ENCODE results near the gene TMCO5A. TPM values are rescaled to one million over a fixed set of nuclear protein-coding genes. Genes with fewer than 3 reads are reported as not detected.
A peak's percentile ranks its signal among the peaks of the same experiment; 100 is the strongest.
"Not testable (repeated sequence)": the region's sequence is repeated elsewhere in the genome, so short reads cannot be mapped to it uniquely, and the experiment has no call there.

TMCO5A gene
- total RNA-seq, 1 experiment from 2014 or later: not detected

GRCh38 chr15:37941779-37942178 is 7.3 kb downstream of the TMCO5A start:
- in situ Hi-C loops (cut with HindIII; ENCODE audit: low pct_unique_long_range_greater_than_20kb, low sequenced_read_pairs): no loop called here
- DNase-seq (ENCODE audit: low read depth): no peak

- in situ Hi-C loops (cut with HindIII; ENCODE audit: low pct_unique_long_range_greater_than_20kb, low sequenced_read_pairs): no loop called here
- DNase-seq (ENCODE audit: low read depth): no peak
These were observed 17.6 kb downstream of the TMCO5A start for GRCh38 chr15:37951999-37952398.

DNA sequence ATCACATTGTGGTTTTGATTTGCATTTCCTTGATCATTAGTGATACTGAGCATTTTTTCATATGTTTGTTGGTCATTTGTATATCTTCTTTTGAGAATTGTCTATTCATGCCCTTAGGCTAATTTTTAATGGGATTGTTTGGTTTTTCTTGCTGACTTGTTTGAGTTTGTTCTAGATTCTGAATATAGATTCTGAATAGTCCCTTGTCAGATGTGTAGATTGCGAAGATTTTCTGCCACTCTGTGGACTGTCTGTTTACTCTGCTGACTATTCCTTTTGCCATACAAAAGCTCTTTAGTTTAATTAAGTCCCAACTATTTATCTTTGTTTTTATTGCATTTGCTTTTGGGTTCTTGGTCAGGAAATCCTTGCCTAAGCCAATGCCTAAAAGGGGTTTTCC is 26.3 kb downstream of the TMCO5A start:
- in situ Hi-C loops (cut with HindIII; ENCODE audit: low pct_unique_long_range_greater_than_20kb, low sequenced_read_pairs); DNase-seq (ENCODE audit: low read depth): not testable (repeated sequence)

- in situ Hi-C loops (cut with HindIII; ENCODE audit: low pct_unique_long_range_greater_than_20kb, low sequenced_read_pairs): no loop called here
- no peak for DNase-seq (ENCODE audit: low read depth)
These were observed 33.3 kb downstream of the TMCO5A start for GRCh38 chr15:37967788-37968187.

DNA sequence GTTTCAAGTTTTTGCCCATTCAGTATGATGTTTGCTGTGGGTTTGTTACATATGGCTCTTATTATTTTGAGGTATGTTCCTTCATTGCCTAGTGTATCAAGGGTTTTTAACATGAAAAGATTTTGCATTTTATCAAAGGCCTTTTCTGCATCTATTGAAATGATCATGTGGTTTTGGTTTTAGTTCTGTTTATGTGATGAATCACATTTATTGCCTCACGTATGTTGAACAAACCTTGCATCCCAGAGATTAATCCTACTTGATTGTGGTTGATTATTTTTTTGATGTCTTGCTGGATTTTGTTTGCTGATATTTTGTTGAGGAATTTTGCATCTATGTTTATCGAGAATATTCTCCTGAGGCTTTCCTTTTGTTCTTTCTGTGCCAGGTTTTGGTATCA is 39.4 kb downstream of the TMCO5A start:
- in situ Hi-C loops (cut with HindIII; ENCODE audit: low pct_unique_long_range_greater_than_20kb, low sequenced_read_pairs): no loop called here
- DNase-seq (ENCODE audit: low read depth): no peak

DNA sequence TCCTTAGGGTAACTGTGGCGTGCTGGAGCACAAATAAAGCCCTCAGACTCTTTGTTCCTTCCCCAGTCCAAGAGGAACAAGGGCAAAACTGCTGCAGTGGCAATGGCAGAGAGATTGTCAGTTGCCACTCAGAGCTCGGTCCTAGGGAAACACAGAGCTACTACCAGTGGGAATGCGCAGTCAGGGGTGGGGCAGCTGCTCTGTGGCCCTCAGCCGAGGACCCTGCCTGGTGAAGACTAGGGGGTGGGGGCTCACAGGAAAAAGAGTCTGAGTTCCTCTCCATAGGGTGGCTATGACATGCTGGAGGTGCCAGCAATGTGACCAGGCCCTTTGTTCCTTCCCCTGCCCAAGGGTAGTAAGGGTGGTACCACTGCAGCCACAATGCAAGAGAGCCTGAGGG is 43.8 kb downstream of the TMCO5A start:
- in situ Hi-C loops (cut with HindIII; ENCODE audit: low pct_unique_long_range_greater_than_20kb, low sequenced_read_pairs): no loop called here
- DNase-seq (ENCODE audit: low read depth): no peak

GRCh38 chr15:37979671-37980409 is 45.4 kb downstream of the TMCO5A start:
- in situ Hi-C loops (cut with HindIII; ENCODE audit: low pct_unique_long_range_greater_than_20kb, low sequenced_read_pairs): no loop called here
- no peak for DNase-seq (ENCODE audit: low read depth)

- in situ Hi-C loops (cut with HindIII; ENCODE audit: low pct_unique_long_range_greater_than_20kb, low sequenced_read_pairs): no loop called here
- DNase-seq (ENCODE audit: low read depth): no peak
These were observed 46.8 kb downstream of the TMCO5A start for GRCh38 chr15:37981201-37981600.

DNA sequence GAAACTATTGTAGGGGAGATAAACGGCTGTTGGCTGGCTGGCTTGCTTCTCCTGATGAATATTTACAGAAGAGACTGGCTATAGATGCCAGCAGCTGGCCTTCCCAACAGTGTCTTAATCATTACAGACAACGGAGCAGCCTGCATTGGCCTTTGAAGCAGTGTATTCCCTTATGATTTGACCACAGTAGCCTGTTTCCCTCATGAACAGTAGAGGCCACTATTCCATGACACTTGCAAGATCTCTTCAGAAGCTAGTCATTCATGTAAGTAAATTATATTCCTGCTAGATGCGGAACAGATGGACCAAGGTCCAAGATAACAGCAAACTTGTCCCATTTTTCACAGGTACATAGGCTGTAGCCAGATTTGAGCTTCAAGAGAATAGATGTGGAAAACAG is 47.3 kb downstream of the TMCO5A start:
- in situ Hi-C loops (cut with HindIII; ENCODE audit: low pct_unique_long_range_greater_than_20kb, low sequenced_read_pairs): no loop called here
- peak; percentile 11 for DNase-seq (ENCODE audit: low read depth)

GRCh38 chr15:37984368-37984767 is 49.9 kb downstream of the TMCO5A start:
- in situ Hi-C loops (cut with HindIII; ENCODE audit: low pct_unique_long_range_greater_than_20kb, low sequenced_read_pairs): no loop called here
- no peak for DNase-seq (ENCODE audit: low read depth)

- peak; percentile 52 for DNase-seq (ENCODE audit: low read depth)
- in situ Hi-C loops (cut with HindIII; ENCODE audit: low pct_unique_long_range_greater_than_20kb, low sequenced_read_pairs): no loop called here
These were observed 61.3 kb downstream of the TMCO5A start for GRCh38 chr15:37995461-37996347.
